BE2C (cell line): Measurements from ENCODE around the gene ARHGEF26.
"Not testable (repeated sequence)": the region's sequence is repeated elsewhere in the genome, so short reads cannot be mapped to it uniquely, and the experiment has no call there.

Source experiments
- DNase-seq: peaks from one replicate; pipeline ENCODE4 v3.0.0-alpha.2; 2020
- H3K27me3 ChIP-seq: fragments of 250-450 bp; sonication (Bioruptor Pico); 2 replicates; pipeline ENCODE4 v1.5.1; 2020; ENCODE audit warnings: mild to moderate bottlenecking
- H3K36me3 ChIP-seq: fragments of 250-450 bp; sonication (Bioruptor Pico); 2 replicates; pipeline ENCODE4 v1.5.1; 2020; ENCODE audit warnings: mild to moderate bottlenecking
- H3K4me1 ChIP-seq: fragments of 250-450 bp; sonication (Bioruptor Pico); 2 replicates; pipeline ENCODE4 v1.5.1; 2020
- H3K4me3 ChIP-seq: 2 replicates; pipeline ENCODE4 v1.5.1; 2011; ENCODE audit warnings: low read depth, low read length
- H3K9me3 ChIP-seq: fragments of 250-450 bp; sonication (Bioruptor Pico); 2 replicates; pipeline ENCODE4 v1.5.1; 2020
- CTCF ChIP-seq: IDR thresholded peaks from 2 replicates; pipeline ENCODE4 v1.5.1; 2012; ENCODE audit warnings: mild to moderate bottlenecking, low read depth, low read length

Gene ARHGEF26

GRCh38 chr3:154085799-154086198 is 35.4 kb upstream of the ARHGEF26 start:
- no peak for DNase-seq
- Histone ChIP-seq H3K4me1 (no peaks in the 10 kb centered on the region), H3K27me3 (no peaks in the 10 kb centered on the region), H3K9me3 (no peaks in the 10 kb centered on the region), H3K36me3 (no peaks in the 10 kb centered on the region), H3K4me3 (no peak overlapping the region)
- no peak for TF ChIP-seq CTCF

GRCh38 chr3:154086286-154086685 is 34.9 kb upstream of the ARHGEF26 start:
- TF ChIP-seq CTCF, result no peak
- Histone ChIP-seq H3K9me3 (no peaks in the 10 kb centered on the region), H3K4me1 (no peaks in the 10 kb centered on the region), H3K4me3 (no peak overlapping the region), H3K27me3 (no peaks in the 10 kb centered on the region), H3K36me3 (no peaks in the 10 kb centered on the region)
- no peak for DNase-seq

GRCh38 chr3:154087756-154088480 is 33.3 kb upstream of the ARHGEF26 start:
- H3K9me3 ChIP-seq, H3K4me1 ChIP-seq, H3K27me3 ChIP-seq, H3K36me3 ChIP-seq, DNase-seq, H3K4me3 ChIP-seq: not testable (repeated sequence)

GRCh38 chr3:154089421-154090420 is 31.5 kb upstream of the ARHGEF26 start:
- no peaks in the 10 kb centered on the region for H3K36me3 ChIP-seq
- no peaks in the 10 kb centered on the region for H3K4me1 ChIP-seq
- TF ChIP-seq CTCF, result no peak
- no peaks in the 10 kb centered on the region for H3K9me3 ChIP-seq
- no peaks in the 10 kb centered on the region for H3K27me3 ChIP-seq
- no peak for DNase-seq
- H3K4me3 ChIP-seq, result no peak overlapping the region

- TF ChIP-seq CTCF, result no peak
- no peaks in the 10 kb centered on the region for H3K4me1 ChIP-seq
- no peak for DNase-seq
- H3K27me3 ChIP-seq, result no peaks in the 10 kb centered on the region
- no peaks in the 10 kb centered on the region for H3K36me3 ChIP-seq
- no peaks in the 10 kb centered on the region for H3K9me3 ChIP-seq
- H3K4me3 ChIP-seq, result no peak overlapping the region
These were observed 27.1 kb upstream of the ARHGEF26 start for GRCh38 chr3:154094051-154094450.

GRCh38 chr3:154095832-154096421 is 25.3 kb upstream of the ARHGEF26 start:
- H3K36me3 ChIP-seq, result no peaks in the 10 kb centered on the region
- H3K4me3 ChIP-seq, result no peak overlapping the region
- peak; percentile 32 for TF ChIP-seq CTCF
- no peaks in the 10 kb centered on the region for H3K9me3 ChIP-seq
- no peak for DNase-seq
- no peaks in the 10 kb centered on the region for H3K4me1 ChIP-seq
- H3K27me3 ChIP-seq, result no peaks in the 10 kb centered on the region
